Jurkat, Clone E6-1 (cell line): ENCODE data around the gene VARS2. TPM values are rescaled to one million over a fixed set of nuclear protein-coding genes. Genes with fewer than 3 reads are reported as not detected.
"Not testable (repeated sequence)": the region's sequence is repeated elsewhere in the genome, so short reads cannot be mapped to it uniquely, and the experiment has no call there.

Source experiments
- DNase-seq: peaks from one replicate; pipeline ENCODE4 v3.0.0-alpha.2; 2011; ENCODE audit warnings: low read depth, low spot score
- H3K4me3 ChIP-seq: 2 replicates; pipeline ENCODE4 v1.5.1; 2011; ENCODE audit warnings: mild to moderate bottlenecking, low read length, control low read depth, moderate library complexity
- polyA plus RNA-seq: library from polyadenylated mRNA; unstranded; fragments of >200 nt; gene quantifications from one replicate; pipeline ENCODE4 v1.2.1, GENCODE V29; 2012; ENCODE audit warnings: missing spikeins; ENCODE audit not compliant: insufficient read length, insufficient read depth

Gene VARS2
- polyA plus RNA-seq: 70.9 TPM

DNA sequence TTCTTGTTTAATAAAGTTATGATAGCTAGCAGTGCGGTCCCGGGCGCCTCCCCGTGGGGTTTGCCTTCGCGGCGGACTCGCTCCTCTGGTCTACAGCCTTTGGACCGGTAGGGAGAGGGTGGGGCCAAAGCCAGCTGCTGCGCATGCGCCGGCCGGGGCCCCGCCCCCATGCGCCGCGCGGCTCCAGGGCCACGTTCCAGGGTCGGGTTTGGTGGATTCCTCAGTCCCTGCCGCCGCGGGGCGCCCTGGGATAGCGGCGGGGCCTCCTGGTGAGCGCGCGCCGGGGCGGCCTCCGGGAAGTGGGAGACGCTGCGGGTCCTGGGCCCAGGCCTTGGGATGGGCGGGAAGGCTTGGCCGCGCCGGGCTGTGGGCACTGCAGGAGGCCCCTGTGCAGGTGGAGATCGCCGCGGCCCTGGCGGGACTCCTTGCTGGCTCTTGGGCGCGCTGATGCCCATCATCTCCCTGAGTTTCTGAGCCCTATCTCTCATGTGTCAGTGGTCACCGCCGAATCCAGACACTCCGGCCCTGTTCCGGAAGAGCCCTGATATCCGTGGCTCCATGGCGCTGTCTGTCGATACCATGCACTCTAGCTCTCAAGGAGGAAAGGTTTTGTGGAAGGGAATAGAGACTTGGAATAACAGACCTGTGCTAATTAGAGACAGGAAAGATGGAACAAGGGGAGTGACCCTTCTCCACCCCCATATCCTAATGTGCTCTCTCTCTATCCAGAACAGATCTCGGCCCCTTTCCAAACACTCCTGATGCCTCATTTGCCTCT, at the start of gene VARS2:
Gene VARS2 (plus strand): TSS at position 163 of the 778 bp plus-strand sequence. CDS start 599 bp downstream, at position 762.
- peak; percentile 75 for DNase-seq
- H3K4me3 ChIP-seq: peak within 1 kb of the TSS; percentile 71

DNA sequence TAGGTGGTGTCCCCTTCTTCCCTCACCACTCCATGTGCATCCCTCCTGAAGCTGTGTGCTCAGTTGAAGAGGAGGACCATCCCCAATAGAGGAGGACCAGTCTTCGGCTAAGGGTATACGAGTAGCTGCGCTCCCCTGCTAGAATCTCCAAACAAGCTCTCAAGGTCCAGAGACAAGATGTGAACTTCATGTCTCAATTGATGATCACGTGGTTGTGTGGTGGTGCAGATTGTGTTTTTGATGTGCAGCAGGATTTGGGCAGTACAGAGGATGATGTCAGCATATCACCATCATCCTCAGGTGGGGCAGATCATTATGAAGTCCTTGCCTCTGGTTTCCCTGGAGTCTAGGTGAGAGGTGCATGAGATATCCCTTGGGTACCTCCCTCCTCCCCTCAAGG, 49.7 kb upstream of the VARS2 start:
- no peak for DNase-seq
- no peak overlapping the region for H3K4me3 ChIP-seq

DNA sequence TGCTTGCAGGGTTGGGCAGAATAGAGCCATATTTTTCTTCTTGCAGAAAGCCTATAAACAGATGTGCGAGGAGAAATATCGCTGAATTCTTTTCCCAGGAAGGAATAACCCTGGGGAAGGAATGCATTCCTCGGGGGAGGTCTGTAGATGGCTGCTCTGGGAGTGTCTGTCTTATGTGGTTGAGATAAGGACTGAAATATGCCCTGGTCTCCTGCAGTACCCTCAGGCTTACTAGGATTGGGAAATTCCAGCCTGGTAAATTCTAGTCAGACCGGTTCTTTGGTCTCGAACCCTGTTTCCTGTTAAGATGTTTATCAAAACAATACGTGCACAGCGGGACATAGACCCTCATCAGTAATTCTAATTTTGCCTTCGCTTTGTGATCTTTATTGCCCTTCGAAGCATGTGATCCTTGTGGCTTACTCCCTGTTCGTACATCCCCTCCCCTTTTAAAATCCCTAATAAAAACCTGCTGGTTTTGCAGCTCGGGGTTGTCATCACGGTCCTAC, 44.7 kb upstream of the VARS2 start:
- DNase-seq, H3K4me3 ChIP-seq: not testable (repeated sequence)

DNA sequence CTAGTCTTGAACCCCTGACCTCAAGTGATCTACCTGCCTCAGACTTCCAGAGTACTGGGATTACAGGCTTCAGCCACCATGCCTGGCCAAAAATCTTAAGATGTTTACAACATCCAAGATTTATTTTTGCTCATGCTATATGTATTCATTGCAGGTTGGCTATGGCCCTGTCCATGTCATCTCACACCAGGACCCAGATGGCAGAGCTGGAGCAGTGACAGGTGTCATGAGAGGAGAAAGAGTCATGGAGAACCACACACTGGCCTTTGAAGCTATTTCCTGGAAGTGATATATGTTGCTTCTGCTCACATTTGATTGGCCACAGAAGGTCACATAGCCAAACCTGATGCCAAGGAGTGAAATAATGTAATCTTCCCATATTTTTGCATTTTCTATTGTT, 43.5 kb upstream of the VARS2 start:
- no peak overlapping the region for H3K4me3 ChIP-seq

DNA sequence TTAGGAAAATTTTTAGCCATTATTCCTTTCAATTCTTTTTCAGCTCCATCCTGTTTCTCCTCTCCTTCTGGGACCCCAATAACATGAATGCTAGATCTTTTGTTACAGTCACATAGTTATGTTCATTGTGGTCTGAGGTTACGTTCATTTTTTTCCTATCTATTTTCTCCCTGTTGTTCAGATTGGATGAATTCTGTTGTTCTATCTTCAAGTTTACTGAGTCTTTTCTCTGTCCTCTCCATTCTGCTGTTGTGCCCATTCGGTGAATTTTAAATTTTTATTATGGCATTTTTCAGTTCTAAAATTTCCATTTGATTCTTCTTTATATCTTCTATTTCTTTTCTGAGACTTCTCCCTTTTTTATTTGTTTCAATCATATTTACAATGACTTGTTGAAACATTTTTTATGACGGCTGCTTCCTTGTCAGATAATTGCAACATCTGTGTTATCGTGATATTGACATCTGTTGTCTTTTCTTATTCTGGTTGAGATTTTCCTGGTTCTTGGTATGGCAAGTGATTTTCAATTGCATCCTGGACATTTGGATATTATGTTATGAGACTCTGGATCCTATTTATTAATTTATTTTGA, 42.4 kb upstream of the VARS2 start:
- H3K4me3 ChIP-seq: no peak overlapping the region
- DNase-seq: no peak

More for the DNA sequence above, 43.5 kb upstream of the VARS2 start:
- peak; percentile 24 for DNase-seq

DNA sequence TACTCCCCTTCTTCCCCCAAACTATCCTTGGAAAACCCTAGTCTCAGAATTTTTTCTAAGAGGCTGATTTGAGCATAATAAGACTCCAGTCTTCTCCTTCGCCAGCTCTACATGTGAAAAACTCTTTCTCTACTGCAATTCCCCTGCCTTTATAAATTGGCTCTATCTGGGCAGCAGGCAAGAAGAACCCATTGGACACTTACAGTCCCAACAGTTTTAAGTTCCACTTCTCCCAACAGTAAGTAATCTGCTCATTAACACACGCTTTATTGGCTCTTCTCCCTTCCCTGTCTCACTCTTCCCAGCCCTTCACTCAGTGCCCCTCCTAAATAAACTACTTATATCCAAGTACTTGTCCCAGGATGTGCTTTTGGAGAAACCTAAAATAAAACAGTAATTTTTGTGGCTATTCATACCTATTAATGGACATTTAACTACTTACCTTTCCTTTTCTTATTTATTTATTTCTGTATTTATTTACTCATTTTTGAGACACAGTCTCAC, 40.8 kb upstream of the VARS2 start:
- no peak for DNase-seq
- no peak overlapping the region for H3K4me3 ChIP-seq

DNA sequence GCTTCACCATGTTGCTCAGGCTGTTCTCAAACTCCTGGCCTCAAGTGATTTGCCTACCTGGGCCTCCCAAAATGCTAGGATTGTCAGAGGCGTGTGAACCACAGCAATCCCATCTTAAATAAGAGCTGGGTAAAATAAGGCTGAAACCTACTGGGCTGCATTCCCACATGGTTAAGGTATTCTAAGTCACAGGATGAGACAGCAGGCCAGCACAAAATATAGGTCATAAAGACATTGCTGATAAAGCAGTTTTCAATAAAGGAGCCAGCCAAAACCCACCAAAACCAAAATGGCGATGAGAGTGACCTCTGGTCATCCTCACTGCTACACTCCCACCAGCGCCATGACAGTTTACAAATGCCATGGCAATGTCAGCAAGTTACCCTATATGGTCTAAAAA, 40.2 kb upstream of the VARS2 start:
- DNase-seq: not testable (repeated sequence)

DNA sequence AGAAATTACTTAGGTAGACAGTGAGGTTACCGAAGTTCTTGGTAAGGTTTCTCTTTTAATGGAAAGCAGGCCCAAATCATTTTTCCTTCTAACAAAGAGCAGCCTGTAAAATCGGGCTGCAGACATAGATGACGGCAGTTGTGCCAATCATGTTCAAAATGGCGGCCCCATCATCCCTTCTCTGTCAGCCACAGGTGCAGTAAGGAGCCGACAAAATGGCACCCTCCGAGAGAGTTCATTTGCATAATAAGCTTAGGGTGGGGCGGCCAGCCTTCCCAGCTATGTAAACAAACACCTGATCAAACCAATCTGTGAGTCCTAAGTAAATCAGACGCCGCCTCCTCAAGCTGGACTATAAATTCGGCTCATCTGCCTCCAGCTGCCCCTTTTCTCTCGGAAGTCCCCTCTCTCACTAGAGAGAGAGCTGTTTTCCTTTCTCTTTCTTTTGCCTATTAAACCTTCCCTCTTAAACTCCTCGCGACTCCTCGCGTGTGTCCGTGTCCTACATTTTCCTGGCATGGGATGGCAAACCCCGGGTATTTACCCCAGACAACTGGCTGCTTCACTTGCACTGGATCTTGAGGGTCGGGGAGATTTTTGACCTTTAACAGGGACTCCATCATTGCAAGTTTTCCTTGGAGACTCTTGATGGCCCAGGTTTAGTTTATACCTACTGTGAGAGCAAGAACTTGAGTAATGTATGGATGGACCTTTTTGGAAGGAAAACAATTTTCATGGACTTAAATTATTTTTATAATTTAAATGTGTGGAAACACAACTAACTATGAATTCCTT, 38.6 kb upstream of the VARS2 start:
- H3K4me3 ChIP-seq: no peak overlapping the region
- no peak for DNase-seq

More for the DNA sequence above, 40.2 kb upstream of the VARS2 start:
- H3K4me3 ChIP-seq: not testable (repeated sequence)

DNA sequence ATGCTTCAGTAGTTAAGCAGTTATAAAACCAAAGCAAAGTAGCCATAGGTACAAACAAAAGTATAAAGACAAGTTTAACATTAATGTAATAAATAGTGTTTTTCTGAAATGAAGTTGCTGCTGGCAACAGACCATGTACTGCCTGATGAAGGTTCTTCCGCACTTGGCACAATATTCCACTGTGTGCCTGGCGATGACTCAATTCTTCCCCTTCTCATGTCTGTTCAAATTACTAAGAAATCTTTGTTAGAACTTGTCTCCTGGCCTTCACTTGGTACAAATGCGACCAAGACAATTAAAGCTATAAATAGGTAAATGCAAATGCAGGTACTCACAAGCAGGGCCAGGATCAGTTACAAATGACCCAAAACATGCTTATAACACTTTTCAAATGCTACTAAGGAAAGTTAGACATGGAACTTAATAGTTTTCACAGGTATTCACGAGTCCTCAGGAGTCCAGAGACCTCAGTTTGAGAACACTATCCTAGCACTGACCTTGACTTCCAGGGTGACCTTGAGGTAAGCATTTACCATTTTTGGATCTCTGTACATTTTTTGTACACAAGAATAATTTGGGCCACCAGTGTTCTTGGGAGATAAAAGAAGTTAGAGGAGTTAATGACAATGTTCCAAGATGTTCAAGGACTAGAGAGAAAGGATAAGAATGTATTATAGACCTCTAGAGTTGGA, 37.9 kb upstream of the VARS2 start:
- DNase-seq: no peak
- H3K4me3 ChIP-seq: no peak overlapping the region

DNA sequence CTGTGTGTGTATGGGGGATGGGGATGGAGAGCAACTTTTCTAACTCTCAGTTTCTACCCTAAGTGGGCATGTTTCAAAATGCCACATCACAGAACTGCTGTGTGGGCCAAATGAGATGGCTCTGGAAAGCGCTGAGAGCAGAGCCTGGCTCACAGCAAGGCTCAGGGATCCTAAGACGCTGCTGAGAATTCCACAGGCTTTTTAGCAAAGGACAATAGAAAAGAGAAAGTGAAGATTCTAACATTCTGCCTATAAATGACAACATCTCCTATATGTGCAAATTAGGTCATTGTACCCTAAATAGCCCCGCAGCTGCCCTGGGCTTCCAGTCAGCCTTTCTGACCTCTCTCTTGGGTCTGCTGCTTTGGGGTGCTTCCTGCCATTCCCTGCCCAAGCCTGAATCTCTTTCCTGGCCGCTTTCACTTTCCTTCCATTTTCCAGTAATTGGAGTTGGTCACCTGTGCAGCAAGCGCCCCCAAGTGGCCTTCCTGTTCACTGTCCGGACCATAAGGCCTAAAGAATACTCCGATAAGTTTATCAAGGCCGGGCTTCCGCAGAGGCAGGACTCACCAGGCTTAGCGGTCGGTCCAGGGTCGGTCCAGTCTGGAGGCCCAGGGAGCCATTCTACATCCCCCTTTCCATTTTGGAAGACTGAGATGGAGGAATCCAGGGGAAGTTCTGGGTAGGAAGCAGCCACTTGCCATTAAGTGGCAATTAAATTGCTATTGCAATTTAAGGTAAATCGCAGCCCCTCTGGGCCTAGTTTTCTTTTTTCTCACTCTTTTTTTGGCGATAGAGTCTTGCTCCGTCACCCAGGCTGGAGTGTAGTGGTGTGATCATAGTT, 36.4 kb upstream of the VARS2 start:
- H3K4me3 ChIP-seq: peak overlapping the region; percentile 39
- DNase-seq: peak; percentile 69

DNA sequence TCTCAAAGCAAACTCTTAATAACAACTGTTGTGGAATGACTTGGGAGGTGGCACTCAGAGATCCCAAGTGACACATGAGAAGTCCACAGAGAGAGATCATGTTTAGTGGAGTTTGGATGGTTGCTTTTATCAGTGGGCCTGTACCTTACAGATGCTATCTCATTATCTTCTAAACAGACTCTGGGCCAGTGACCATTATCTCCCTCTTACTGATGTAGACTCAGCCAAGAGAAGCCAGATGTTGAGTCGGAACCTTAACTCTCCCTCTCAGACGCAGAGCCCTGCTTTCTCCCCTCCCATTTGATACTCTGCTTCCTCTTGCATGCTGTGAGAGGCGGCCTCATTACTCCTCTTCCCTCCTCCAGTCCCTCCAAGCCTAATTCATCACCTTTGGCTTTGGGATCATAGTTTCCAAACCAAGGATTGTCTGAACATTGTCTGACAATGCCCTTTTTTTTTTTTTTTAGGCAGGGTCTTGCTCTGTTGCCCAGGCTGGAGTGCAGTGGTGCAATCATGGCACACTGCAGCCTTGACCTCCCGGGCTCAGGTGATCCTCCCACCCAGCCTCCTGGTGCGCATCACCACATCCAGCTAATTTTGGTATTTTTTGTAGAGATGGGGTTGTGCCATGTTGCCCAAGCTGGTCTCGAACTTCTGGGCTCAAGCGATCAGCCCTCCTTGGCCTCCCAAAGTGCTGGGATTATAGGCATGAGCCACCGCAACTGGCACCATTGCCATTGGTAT, 34.2 kb upstream of the VARS2 start:
- H3K4me3 ChIP-seq: no peak overlapping the region
- DNase-seq: no peak

DNA sequence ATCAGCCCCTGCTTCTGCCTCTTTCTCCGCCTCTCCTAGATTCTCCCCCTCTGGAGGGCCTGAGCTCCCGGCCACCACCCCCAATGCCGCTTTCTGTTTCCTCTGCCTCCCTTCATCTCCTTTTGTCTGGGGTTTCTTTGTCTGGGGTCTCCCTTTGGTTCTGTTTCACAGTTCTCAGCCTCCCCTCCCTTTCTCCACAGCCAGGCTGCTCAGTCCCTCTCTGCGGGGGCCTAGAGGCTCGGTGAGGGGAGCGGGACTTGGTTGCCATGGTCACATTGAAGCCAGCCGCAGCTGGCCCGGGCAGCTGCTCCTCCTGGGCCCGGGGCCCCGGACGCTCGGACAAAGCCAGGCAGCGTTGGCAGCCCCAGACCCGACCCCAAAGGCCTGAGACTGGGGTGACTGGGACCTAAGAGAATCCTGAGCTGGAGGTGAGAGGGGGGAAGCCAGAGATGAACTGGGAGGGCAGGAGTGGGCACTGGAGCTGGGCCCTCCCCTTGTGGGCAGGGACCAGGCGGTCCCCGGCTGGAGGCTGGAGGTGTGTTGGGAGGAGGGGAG, 33.3 kb upstream of the VARS2 start:
- DNase-seq: no peak
- H3K4me3 ChIP-seq: no peak overlapping the region

DNA sequence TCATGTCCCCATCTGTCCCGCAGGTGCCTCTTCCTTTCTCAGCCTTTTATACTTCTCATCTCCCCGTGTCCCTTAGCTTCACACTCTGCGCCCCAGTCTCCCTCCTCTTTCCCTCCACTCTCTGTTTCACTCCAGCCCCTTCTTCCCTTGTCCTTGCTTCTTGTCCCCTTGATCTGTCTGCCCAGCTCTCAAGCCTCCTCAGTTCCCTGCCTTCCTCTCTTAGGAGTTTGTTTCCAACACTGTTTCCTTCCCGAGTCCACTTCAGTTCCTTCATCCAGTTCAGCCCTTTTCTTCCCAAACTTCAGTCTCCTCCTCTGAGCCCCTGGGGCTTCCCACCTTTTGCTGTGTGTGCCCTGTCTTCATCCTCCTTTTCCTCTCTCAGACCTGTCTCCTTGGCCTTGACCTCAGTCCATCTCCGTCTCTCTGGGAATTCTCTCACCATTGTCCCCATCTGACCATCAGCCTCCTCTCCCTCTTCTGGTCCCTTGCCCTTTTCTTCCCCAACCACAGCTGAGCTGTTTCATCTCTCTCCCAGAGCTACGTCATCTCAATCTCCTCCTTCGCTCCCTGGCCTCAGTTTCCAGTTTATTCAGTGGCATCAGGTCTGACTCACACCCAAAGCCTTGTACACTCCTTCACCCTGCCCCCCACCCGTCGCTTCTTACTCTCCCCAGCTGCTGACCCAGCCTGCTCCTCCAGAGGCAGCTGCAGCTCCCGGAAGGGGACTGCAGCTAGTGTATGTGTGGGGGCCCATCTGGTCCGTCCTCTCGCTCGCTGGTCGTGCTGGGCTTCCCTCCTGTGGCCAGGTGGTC, 32.4 kb upstream of the VARS2 start:
- H3K4me3 ChIP-seq: no peak overlapping the region
- DNase-seq: no peak

DNA sequence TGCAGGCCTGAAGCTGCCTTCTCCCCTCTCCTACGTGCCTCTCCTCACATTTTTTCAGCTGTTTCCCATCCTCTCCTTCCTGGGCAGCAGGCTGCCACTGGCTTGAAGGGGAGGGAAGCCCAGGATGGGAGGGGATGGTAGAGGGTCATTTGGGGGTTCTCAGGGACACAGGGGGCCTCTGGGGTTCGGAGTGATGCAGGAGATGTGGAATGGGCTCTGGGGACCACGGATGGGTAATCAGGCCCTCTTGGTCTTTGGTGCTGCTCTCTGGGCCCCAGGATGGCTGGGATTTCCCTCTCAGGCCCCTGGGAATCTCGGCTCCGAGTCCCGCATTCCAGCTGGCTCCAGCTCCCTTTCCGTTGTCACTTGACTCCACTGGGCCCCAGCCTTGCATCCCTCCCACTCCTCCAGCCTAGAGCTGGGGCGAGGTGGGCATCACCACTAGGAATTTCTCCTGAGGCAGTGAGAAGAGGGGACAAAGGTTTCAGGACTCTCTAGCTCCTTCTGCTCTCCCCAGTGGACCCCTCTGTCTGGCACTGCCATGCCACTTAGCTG, 31.8 kb upstream of the VARS2 start:
- no peak for DNase-seq
- H3K4me3 ChIP-seq: no peak overlapping the region

DNA sequence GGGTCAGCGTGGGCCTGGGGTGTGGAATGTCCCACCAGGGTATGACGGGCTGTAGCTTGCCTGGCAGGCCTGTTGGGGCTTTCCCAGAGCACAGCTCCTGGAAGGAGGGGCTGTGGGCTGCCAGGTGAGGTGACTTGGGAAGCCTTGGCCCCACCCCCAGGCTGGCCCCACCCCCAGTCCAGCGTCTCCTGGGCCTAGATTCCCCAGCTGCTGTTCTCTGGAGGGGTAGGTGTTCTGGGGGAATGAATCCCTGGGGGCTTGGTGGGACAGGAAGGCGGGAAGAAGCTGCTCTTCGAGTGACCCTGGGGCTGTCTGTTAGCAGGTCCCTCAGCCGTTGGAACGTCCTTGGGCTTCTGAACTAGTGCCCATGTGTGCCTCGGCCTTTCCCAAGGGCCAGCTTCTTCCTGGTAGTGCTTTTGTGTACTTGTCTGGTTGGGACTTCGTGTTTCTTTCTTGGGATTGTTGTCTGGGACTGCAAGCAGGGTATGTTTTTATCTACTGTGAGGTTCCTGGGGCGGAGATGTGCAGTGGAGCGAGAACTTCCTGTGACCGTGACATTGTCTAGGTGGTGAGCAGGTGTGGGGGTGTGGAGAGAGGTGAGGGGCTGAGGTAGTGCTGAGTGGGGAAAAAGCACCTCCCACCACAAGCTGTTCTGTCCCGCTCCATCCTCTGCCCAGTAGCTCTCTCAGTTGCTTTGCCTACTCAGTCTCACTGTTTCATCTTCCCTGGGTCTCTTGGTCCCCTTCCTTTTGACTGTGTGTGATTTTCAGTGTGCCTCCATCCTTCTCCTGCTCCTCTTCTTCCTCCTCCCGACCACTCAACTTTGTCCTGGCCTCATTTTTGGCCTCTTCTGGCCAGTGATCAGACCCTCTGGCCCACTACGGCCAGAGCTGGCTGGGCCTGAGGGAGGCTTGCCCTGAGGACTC, 31.0 kb upstream of the VARS2 start:
- no peak overlapping the region; the same call in 1 of the 2 replicates for H3K4me3 ChIP-seq
- no peak for DNase-seq
